Loucy (cell line): Measurements from ENCODE around the gene FOXB1.

Source experiments
- H2AFZ ChIP-seq: fragments of 200-600 bp; sonication (generic); 2 replicates; pipeline ENCODE4 v1.6.0; 2016; ENCODE audit warnings: antibody characterized with exemption, mild to moderate bottlenecking, low read length, moderate library complexity
- H3F3A ChIP-seq: fragments of 200-600 bp; 2 replicates; pipeline ENCODE4 v1.6.0; 2016; ENCODE audit warnings: antibody characterized with exemption, low read depth, mild to moderate bottlenecking
- H3K27me3 ChIP-seq: fragments of 200-600 bp; sonication (generic); 2 replicates; pipeline ENCODE4 v1.6.1; 2014; ENCODE audit warnings: low read length, mild to moderate bottlenecking; ENCODE audit not compliant: insufficient read depth, poor library complexity, severe bottlenecking
- H3K36me3 ChIP-seq: fragments of 200-600 bp; sonication (generic); 2 replicates; pipeline ENCODE4 v1.6.1; 2016; ENCODE audit warnings: low read length; ENCODE audit not compliant: insufficient read depth
- H3K4me1 ChIP-seq: fragments of 200-600 bp; sonication (generic); 2 replicates; pipeline ENCODE4 v1.5.1; 2014; ENCODE audit warnings: low read length, mild to moderate bottlenecking; ENCODE audit not compliant: insufficient read depth, poor library complexity, severe bottlenecking
- H3K4me2 ChIP-seq: fragments of 200-600 bp; sonication (generic); 2 replicates; pipeline ENCODE4 v1.6.0; 2014; ENCODE audit warnings: antibody characterized with exemption, low read length, low read depth, mild to moderate bottlenecking; ENCODE audit not compliant: poor library complexity, severe bottlenecking
- H3K4me3 ChIP-seq: fragments of 200-600 bp; sonication (generic); 2 replicates; pipeline ENCODE4 v1.5.1; 2014; ENCODE audit warnings: low read length, mild to moderate bottlenecking, mixed read lengths; ENCODE audit not compliant: poor library complexity, severe bottlenecking
- H3K79me2 ChIP-seq: fragments of 200-600 bp; sonication (generic); 2 replicates; pipeline ENCODE4 v1.6.1; 2014; ENCODE audit warnings: low read length; ENCODE audit not compliant: insufficient read depth
- H3K9ac ChIP-seq: fragments of 200-600 bp; sonication (generic); 2 replicates; pipeline ENCODE4 v1.6.0; 2014; ENCODE audit warnings: mild to moderate bottlenecking, low read depth, low read length, moderate library complexity; ENCODE audit not compliant: poor library complexity, severe bottlenecking
- H3K9me2 ChIP-seq: fragments of 200-600 bp; sonication (generic); replicated peaks from 2 replicates; pipeline ENCODE4 v1.6.1; 2016; ENCODE audit warnings: low read depth, low read length, mixed read lengths
- H3K9me3 ChIP-seq: fragments of 200-600 bp; sonication (generic); 2 replicates; pipeline ENCODE4 v1.6.1; 2014; ENCODE audit warnings: mild to moderate bottlenecking, antibody characterized with exemption, low read length, low read depth; ENCODE audit not compliant: insufficient read depth
- H4K20me1 ChIP-seq: fragments of 200-600 bp; sonication (generic); 2 replicates; pipeline ENCODE4 v1.6.0; 2014; ENCODE audit warnings: antibody characterized with exemption, low read length, mild to moderate bottlenecking; ENCODE audit not compliant: insufficient read depth, poor library complexity, severe bottlenecking
- CTCF ChIP-seq: fragments of 200-600 bp; sonication (generic); conservative IDR thresholded peaks from 2 replicates; pipeline ENCODE4 v1.5.1; 2014; ENCODE audit warnings: mild to moderate bottlenecking, antibody characterized with exemption, low read length
- EZH2phosphoT487 ChIP-seq: fragments of 200-600 bp; IDR thresholded peaks from 2 replicates; pipeline ENCODE4 v1.6.1; 2018; ENCODE audit warnings: antibody characterized with exemption, mild to moderate bottlenecking, moderate library complexity, borderline replicate concordance

The FOXB1 gene

GRCh38 chr15:60012695-60013094, 8.6 kb downstream of the FOXB1 start:
- TF ChIP-seq EZH2phosphoT487 (no peak), CTCF (no peak)
- no peaks in the 10 kb centered on the region for H3K36me3 ChIP-seq
- no peak overlapping the region for H3K4me3 ChIP-seq
- no peaks in the 10 kb centered on the region for H4K20me1 ChIP-seq
- H3F3A ChIP-seq: no peaks in the 10 kb centered on the region
- H3K4me2 ChIP-seq: no peak overlapping the region
- peaks cover 34% of the 10 kb centered on the region for H3K4me1 ChIP-seq
- no peaks in the 10 kb centered on the region for H3K79me2 ChIP-seq
- no peaks in the 10 kb centered on the region for H3K27me3 ChIP-seq
- no peak overlapping the region for H3K9ac ChIP-seq
- H2AFZ ChIP-seq: no peak overlapping the region; the same call in 1 of the 2 replicates
- no peaks in the 10 kb centered on the region for H3K9me2 ChIP-seq
- peaks cover 5% of the 10 kb centered on the region for H3K9me3 ChIP-seq

GRCh38 chr15:60017538-60018520, 13.7 kb downstream of the FOXB1 start:
- Histone ChIP-seq H4K20me1 (no peaks in the 10 kb centered on the region), H2AFZ (no peak overlapping the region), H3K36me3 (no peaks in the 10 kb centered on the region), H3K79me2 (no peaks in the 10 kb centered on the region), H3F3A (0 out of 2 replicates have a peak, but pooled peaks cover 2% of the 10 kb centered on the region), H3K4me1 (peaks cover 50% of the 10 kb centered on the region), H3K4me2 (peak overlapping the region; percentile 45), H3K9me2 (no peaks in the 10 kb centered on the region), H3K27me3 (no peaks in the 10 kb centered on the region), H3K4me3 (peak overlapping the region; percentile 11), H3K9me3 (peaks cover 5% of the 10 kb centered on the region), H3K9ac (no peak overlapping the region)
- no peak for TF ChIP-seq CTCF
- no peak for TF ChIP-seq EZH2phosphoT487

GRCh38 chr15:60020736-60021135, 16.6 kb downstream of the FOXB1 start:
- Histone ChIP-seq H3K9ac (no peak overlapping the region), H3K27me3 (no peaks in the 10 kb centered on the region), H3F3A (0 out of 2 replicates have a peak, but pooled peaks cover 2% of the 10 kb centered on the region), H3K9me3 (peaks cover 5% of the 10 kb centered on the region), H3K79me2 (no peaks in the 10 kb centered on the region), H2AFZ (peak overlapping the region; percentile 24; the same call in 1 of the 2 replicates), H3K4me2 (peak overlapping the region; percentile 54), H4K20me1 (no peaks in the 10 kb centered on the region), H3K9me2 (no peaks in the 10 kb centered on the region), H3K4me1 (peaks cover 72% of the 10 kb centered on the region), H3K36me3 (no peaks in the 10 kb centered on the region), H3K4me3 (no peak overlapping the region)
- TF ChIP-seq EZH2phosphoT487 (no peak), CTCF (no peak)
